Mucosa of stomach (tissue), 1 donor: ENCODE results near the gene SAMD14.
A peak's percentile ranks its signal among the peaks of the same experiment; 100 is the strongest.

ENCODE experiments used
- H3K27me3 ChIP-seq: one replicate; pipeline ENCODE4 v1.7.0; 2013; ENCODE audit warnings: mild to moderate bottlenecking, low read length; ENCODE audit not compliant: control insufficient read depth, insufficient read depth
- H3K36me3 ChIP-seq: one replicate; pipeline ENCODE4 v1.7.0; 2013; ENCODE audit warnings: low read length; ENCODE audit not compliant: control insufficient read depth, insufficient read depth
- H3K4me1 ChIP-seq: one replicate; pipeline ENCODE4 v1.7.0; 2013; ENCODE audit warnings: mild to moderate bottlenecking, low read length; ENCODE audit not compliant: control insufficient read depth, insufficient read depth
- H3K4me3 ChIP-seq: one replicate; pipeline ENCODE4 v1.7.0; 2013; ENCODE audit warnings: low read length
- H3K9ac ChIP-seq: one replicate; pipeline ENCODE4 v1.7.0; 2013; ENCODE audit warnings: mild to moderate bottlenecking, low read length, moderate library complexity
- H3K9me3 ChIP-seq: one replicate; pipeline ENCODE4 v1.7.0; 2013; ENCODE audit warnings: mild to moderate bottlenecking, low read length, moderate library complexity; ENCODE audit not compliant: control insufficient read depth
- donor health status: Pancreatic carcinoma.

Gene SAMD14

GRCh38 chr17:50133028-50133768 is 3.2 kb upstream of the SAMD14 start:
- Histone ChIP-seq H3K4me1 (peaks cover 17% of the 10 kb centered on the region), H3K9ac (no peak overlapping the region), H3K27me3 (peaks cover 24% of the 10 kb centered on the region), H3K4me3 (no peak overlapping the region), H3K36me3 (peaks cover 16% of the 10 kb centered on the region), H3K9me3 (no peaks in the 10 kb centered on the region)

GRCh38 chr17:50132104-50132794 is 2.3 kb upstream of the SAMD14 start:
- H3K36me3 ChIP-seq, result peaks cover 16% of the 10 kb centered on the region
- H3K9me3 ChIP-seq, result no peaks in the 10 kb centered on the region
- no peak overlapping the region for H3K4me3 ChIP-seq
- no peak overlapping the region for H3K9ac ChIP-seq
- peaks cover 22% of the 10 kb centered on the region for H3K4me1 ChIP-seq
- H3K27me3 ChIP-seq, result peaks cover 28% of the 10 kb centered on the region

DNA sequence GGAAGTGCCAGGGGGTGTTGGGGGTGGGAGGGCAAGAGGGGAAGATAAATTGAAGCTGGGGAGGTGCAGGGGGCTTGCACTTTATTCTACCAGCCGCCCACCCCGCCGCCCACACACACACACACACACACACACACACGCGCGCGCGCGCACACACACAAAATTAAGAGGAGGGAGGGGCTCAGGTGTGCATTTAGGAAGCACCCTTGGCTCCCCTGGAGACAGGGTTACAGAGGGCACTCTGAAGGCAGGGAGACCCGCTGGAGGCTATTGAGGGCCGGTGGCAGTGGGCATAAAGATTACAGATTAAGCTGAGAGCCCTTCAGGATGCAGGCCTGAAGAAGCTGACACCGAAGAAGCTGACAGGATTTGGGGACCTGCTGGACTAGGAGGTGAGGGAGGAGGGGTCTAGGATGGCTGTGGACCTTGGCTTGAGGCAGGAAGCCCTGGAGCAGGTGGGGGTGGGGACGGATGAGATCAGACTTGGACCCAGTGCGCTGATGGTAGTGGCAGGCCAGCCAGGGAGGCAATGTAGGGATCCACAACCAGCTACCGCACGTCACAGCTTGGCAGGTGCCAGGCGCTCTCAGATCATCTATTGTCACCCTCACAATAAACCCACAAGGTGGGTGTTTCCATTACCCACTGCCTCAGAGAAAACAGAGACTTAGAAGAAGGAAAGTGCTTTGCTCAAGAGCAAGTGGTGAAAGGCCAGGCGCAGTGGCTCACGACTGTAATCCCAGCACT is 772 bp upstream of the SAMD14 start:
- Histone ChIP-seq H3K4me1 (peaks cover 22% of the 10 kb centered on the region), H3K36me3 (peaks cover 2% of the 10 kb centered on the region), H3K9me3 (no peaks in the 10 kb centered on the region), H3K9ac (no peak overlapping the region), H3K4me3 (no peak overlapping the region), H3K27me3 (peaks cover 28% of the 10 kb centered on the region)

- no peaks in the 10 kb centered on the region for H3K9me3 ChIP-seq
- H3K36me3 ChIP-seq, result no peaks in the 10 kb centered on the region
- peaks cover 28% of the 10 kb centered on the region for H3K27me3 ChIP-seq
- no peak overlapping the region for H3K9ac ChIP-seq
- H3K4me1 ChIP-seq, result peaks cover 22% of the 10 kb centered on the region
- no peak overlapping the region for H3K4me3 ChIP-seq
Observed at GRCh38 chr17:50129353-50129727, 620 bp downstream of the SAMD14 start.

GRCh38 chr17:50128441-50129352 is 1.3 kb downstream of the SAMD14 start:
- H3K9ac ChIP-seq, result peak overlapping the region; percentile 28
- H3K4me1 ChIP-seq, result peaks cover 27% of the 10 kb centered on the region
- H3K27me3 ChIP-seq, result peaks cover 28% of the 10 kb centered on the region
- H3K4me3 ChIP-seq, result peak overlapping the region; percentile 31
- H3K36me3 ChIP-seq, result no peaks in the 10 kb centered on the region
- no peaks in the 10 kb centered on the region for H3K9me3 ChIP-seq

GRCh38 chr17:50127697-50128361 is 2.1 kb downstream of the SAMD14 start:
- H3K27me3 ChIP-seq, result peaks cover 28% of the 10 kb centered on the region
- no peak overlapping the region for H3K4me3 ChIP-seq
- peaks cover 22% of the 10 kb centered on the region for H3K4me1 ChIP-seq
- H3K9ac ChIP-seq, result no peak overlapping the region
- no peaks in the 10 kb centered on the region for H3K36me3 ChIP-seq
- no peaks in the 10 kb centered on the region for H3K9me3 ChIP-seq

- no peaks in the 10 kb centered on the region for H3K36me3 ChIP-seq
- H3K9me3 ChIP-seq, result no peaks in the 10 kb centered on the region
- peaks cover 20% of the 10 kb centered on the region for H3K4me1 ChIP-seq
- no peak overlapping the region for H3K9ac ChIP-seq
- H3K27me3 ChIP-seq, result peaks cover 23% of the 10 kb centered on the region
- H3K4me3 ChIP-seq, result no peak overlapping the region
Observed at GRCh38 chr17:50125420-50125997, 4.5 kb downstream of the SAMD14 start.

DNA sequence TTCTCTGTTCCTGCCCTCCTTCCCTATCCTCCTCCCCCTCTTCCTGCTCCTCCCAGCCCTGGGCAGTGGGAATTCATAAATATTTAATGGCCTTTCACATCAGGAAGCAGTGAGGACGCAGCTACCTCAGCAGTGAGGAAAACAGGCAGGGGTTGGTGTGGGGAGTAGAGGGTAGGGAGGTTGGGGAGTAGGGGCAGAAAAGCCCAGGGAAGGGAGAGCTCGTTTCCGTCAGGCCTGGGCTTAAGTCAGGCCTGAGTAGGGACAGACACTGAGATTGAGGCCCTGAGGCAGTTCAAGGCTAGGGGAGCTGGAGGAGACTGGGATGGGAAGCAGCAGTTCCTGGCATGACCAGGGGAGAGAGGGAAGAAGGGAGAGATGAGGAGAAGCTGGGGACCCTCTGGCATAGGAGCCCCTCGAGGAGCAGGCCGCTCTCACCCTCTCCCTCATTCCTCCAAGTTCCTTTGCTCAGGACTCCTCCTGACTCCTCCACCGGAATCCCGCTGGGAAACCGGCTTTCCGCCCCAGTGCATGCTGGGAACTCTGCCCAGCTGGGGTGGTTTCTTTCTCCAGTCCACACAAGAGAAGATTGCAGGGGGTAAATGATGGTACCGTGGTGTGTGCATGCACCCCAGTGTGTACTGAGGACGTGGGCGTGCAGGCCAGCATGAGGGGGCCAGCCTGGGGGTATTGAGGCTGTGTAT is 6.2 kb downstream of the SAMD14 start:
- Histone ChIP-seq H3K9ac (no peak overlapping the region), H3K36me3 (no peaks in the 10 kb centered on the region), H3K27me3 (peaks cover 10% of the 10 kb centered on the region), H3K4me3 (no peak overlapping the region), H3K9me3 (no peaks in the 10 kb centered on the region), H3K4me1 (peaks cover 18% of the 10 kb centered on the region)

DNA sequence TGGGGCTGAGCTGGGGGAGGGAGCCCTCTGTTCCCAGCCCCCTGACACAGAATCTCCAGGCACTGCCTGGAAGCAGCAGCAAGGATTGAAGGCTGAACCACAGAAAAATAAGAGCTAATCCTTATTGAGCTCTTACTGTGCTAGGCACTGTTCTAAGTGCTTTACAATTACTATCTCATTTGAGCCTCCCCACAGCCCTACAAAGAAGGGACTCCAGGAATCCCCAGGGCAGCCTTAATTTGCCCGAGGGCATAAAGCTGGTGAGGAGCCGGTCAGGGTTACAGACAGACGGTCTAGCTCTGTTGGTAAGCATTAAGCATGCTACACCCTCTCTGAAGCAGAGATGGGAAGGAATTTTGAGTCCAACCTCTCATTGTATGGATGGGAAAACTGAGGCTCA is 7.0 kb downstream of the SAMD14 start:
- H3K36me3 ChIP-seq, result no peaks in the 10 kb centered on the region
- H3K9ac ChIP-seq, result no peak overlapping the region
- peaks cover 8% of the 10 kb centered on the region for H3K27me3 ChIP-seq
- peaks cover 11% of the 10 kb centered on the region for H3K4me1 ChIP-seq
- H3K9me3 ChIP-seq, result no peaks in the 10 kb centered on the region
- no peak overlapping the region for H3K4me3 ChIP-seq

- Histone ChIP-seq H3K9ac (no peak overlapping the region), H3K9me3 (no peaks in the 10 kb centered on the region), H3K36me3 (no peaks in the 10 kb centered on the region), H3K27me3 (peaks cover 17% of the 10 kb centered on the region), H3K4me3 (no peak overlapping the region), H3K4me1 (peaks cover 17% of the 10 kb centered on the region)
Observed at GRCh38 chr17:50120475-50121253, 9.3 kb downstream of the SAMD14 start.
